Uterus (tissue), 4 donors: ENCODE results near the gene CPNE7. TPM values are rescaled to one million over a fixed set of nuclear protein-coding genes. Genes with fewer than 3 reads are reported as not detected.

Experiments
- DNase-seq, 2 donors: peaks; one replicate each; pipeline ENCODE4 v3.0.0-alpha.2; 2019 to 2020
- H3K27ac ChIP-seq, 2 donors: fragments of 200-600 bp; sonication (generic); 1 replicate in 1 of 2; 2 replicates in 1 of 2; pipeline ENCODE4 v1.5.1; 2016 to 2018
- H3K27me3 ChIP-seq, 2 donors: fragments of 200-600 bp; sonication (generic); one replicate each; pipeline ENCODE4 v1.5.1; 2018 to 2019; ENCODE audit warnings: control low read depth in 1 of 2
- H3K36me3 ChIP-seq, 2 donors: fragments of 200-600 bp; sonication (generic); one replicate each; pipeline ENCODE4 v1.5.1; 2019; ENCODE audit warnings: control low read depth in 1 of 2
- H3K4me1 ChIP-seq, 2 donors: fragments of 200-600 bp; sonication (generic); one replicate each; pipeline ENCODE4 v1.5.1; 2018 to 2019; ENCODE audit warnings: control low read depth in 1 of 2
- H3K4me3 ChIP-seq, 2 donors: fragments of 200-600 bp; sonication (generic); 1 replicate in 1 of 2; 2 replicates in 1 of 2; pipeline ENCODE4 v1.5.1; 2018 to 2019; ENCODE audit warnings: mild to moderate bottlenecking in 1 of 2
- H3K9me3 ChIP-seq, 2 donors: fragments of 200-600 bp; sonication (generic); one replicate each; pipeline ENCODE4 v1.5.1; 2019; ENCODE audit warnings: control low read depth in 1 of 2
- CTCF ChIP-seq, 4 experiments: fragments of 200-600 bp in 2 of 4; fragments of 450-650 bp in 2 of 4; sonication (generic) in 2 of 4; IDR thresholded peaks; one replicate each; pipeline ENCODE4 v1.5.1; 2016 to 2019; ENCODE audit warnings: antibody characterized with exemption in 4 of 4, mild to moderate bottlenecking in 2 of 4, moderate library complexity in 1 of 4
- POLR2A ChIP-seq, 2 donors: fragments of 450-650 bp; IDR thresholded peaks; one replicate each; pipeline ENCODE4 v1.6.1; 2016; ENCODE audit warnings: antibody characterized with exemption in 2 of 2, mild to moderate bottlenecking in 1 of 2, moderate library complexity in 1 of 2
- intact Hi-C: fragments of 100-400 bp; cut with DNase I; formaldehyde crosslinking; loops from one replicate; pipeline ENCODE4 v1.15.1; 2023; ENCODE audit warnings: low total_unique reads
- total RNA-seq, 4 donors: library from RNA; depleted of rRNA in 3 of 4; stranded (reverse); fragments of >200 nt in 3 of 4; gene quantifications; one replicate each; pipeline versions ENCODE4 v1.1.0 to v1.2.4, GENCODE V29; 2014 to 2023
- donor health status: DM: yes; HTN: yes; CAD: no.

Gene CPNE7
- total RNA-seq, 4 donors from 2014 or later, result 0.14 to 0.85 TPM; not detected in 2

- H3K9me3 ChIP-seq, result no peaks in the 10 kb centered on the region
- H3K4me3 ChIP-seq, result no peak overlapping the region
- no peaks in the 10 kb centered on the region for H3K4me1 ChIP-seq
- TF ChIP-seq POLR2A (IDR thresholded peaks at IDR 0.05) (no peak), CTCF (IDR thresholded peaks at IDR 0.05) (no peak)
- H3K27ac ChIP-seq, result no peak overlapping the region
- no peaks in the 10 kb centered on the region for H3K36me3 ChIP-seq
- no peak for DNase-seq
- intact Hi-C loops, result no loop called here
- H3K27me3 ChIP-seq, result no peaks in the 10 kb centered on the region
Observed at GRCh38 chr16:89604764-89605163, 29.2 kb downstream of the CPNE7 start.

DNA sequence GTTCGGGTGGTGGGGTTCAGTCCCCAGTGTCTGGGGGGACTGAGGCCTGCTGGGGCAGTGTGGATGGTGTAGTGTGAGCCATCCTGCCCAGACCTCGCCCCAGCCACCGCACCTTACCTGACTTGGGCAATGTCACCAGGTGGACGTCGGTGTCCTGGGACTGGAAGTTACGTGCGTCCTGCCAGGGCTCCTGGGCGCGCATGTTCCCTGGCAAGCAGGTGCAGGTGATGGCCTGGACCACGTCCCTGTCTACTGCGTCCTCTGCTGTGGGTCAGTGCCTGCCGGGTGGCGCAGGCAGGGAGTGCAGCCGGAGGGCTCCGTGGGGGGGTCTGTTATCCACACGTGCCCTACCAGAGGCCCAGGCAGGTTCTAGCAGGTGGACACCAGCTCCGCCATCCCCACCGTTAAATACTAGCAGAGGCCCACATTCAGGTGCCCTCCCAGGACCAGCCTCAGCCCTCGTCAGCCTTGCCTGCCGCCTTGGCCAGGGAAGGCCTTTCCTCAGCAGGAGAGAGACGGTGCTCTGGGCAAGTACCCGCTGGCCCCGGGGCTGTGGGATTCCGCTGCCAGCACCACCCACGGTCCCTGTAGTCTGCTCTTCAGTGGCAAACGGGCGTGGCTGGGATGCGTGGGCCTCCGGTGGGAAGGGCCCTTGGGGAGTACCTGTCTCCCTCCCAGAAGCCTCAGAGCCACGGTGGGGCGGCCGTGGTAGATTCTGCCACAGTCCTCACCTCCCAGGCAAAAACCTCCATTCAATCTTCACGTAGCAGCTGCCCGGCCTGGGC lies 29.8 kb downstream of the CPNE7 start:
- H3K27me3 ChIP-seq, result no peaks in the 10 kb centered on the region
- intact Hi-C loops, result no loop called here
- TF ChIP-seq CTCF (IDR thresholded peaks at IDR 0.05) (no peak), POLR2A (IDR thresholded peaks at IDR 0.05) (no peak)

GRCh38 chr16:89606006-89606405 lies 30.4 kb downstream of the CPNE7 start:
- Histone ChIP-seq H3K27me3 (no peaks in the 10 kb centered on the region), H3K36me3 (no peaks in the 10 kb centered on the region), H3K4me3 (no peak overlapping the region), H3K4me1 (no peaks in the 10 kb centered on the region), H3K27ac (no peak overlapping the region), H3K9me3 (no peaks in the 10 kb centered on the region)
- TF ChIP-seq POLR2A (IDR thresholded peaks at IDR 0.05) (no peak), CTCF (IDR thresholded peaks at IDR 0.05) (no peak)
- intact Hi-C loops, result no loop called here
- no peak for DNase-seq

More for the DNA sequence above, 29.8 kb downstream of the CPNE7 start:
- no peak for DNase-seq
- Histone ChIP-seq H3K36me3 (no peaks in the 10 kb centered on the region), H3K4me3 (no peak overlapping the region), H3K9me3 (no peaks in the 10 kb centered on the region), H3K4me1 (no peaks in the 10 kb centered on the region), H3K27ac (no peak overlapping the region)

- H3K27ac ChIP-seq, result no peak overlapping the region
- no peaks in the 10 kb centered on the region for H3K36me3 ChIP-seq
- TF ChIP-seq POLR2A (IDR thresholded peaks at IDR 0.05) (no peak), CTCF (IDR thresholded peaks at IDR 0.05) (no peak)
- no peak for DNase-seq
- no peaks in the 10 kb centered on the region for H3K9me3 ChIP-seq
- H3K4me1 ChIP-seq, result no peaks in the 10 kb centered on the region
- H3K27me3 ChIP-seq, result no peaks in the 10 kb centered on the region
- no peak overlapping the region for H3K4me3 ChIP-seq
- intact Hi-C loops, result no loop called here
Observed at GRCh38 chr16:89607453-89607852, 31.9 kb downstream of the CPNE7 start.

DNA sequence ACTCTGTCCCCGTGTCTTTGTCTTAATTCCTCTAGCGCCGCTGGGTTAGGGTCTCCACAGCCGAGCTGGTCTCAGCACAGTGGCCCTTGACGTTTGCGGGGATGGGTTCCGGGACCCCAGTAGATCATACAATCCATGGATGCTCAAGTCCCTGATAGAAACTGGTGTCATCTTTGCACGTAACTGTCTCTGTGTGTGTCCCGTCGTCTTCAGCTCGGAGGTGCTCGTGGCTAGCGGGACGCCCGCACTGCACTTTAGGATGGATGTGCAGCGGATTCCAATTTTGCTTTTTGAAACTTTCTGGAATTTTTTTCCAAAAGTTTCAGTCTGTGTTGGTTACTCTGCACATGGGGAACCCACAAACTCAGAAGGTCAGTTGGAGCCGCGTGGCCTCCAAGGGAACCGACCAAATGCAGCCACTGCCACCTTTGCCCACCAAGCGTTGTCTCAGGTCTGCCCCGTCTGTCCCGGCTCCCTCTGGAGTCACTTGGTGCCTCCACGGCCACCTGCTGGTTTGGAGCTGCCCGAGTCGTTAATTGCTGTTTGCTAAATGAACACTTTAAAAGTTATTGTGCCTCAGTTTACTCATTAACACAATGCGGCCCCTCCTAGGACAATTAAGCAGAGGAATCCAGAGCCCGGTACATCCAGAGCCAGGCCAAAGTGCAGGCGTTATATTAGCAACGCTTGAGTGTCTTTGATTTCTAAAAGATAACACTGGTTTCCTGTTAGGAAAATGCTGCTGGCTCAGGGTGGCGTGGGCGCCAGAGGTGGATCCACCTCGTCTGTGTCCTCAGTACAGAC lies 32.6 kb downstream of the CPNE7 start:
- no peak for DNase-seq
- Histone ChIP-seq H3K36me3 (no peaks in the 10 kb centered on the region), H3K4me1 (no peaks in the 10 kb centered on the region), H3K9me3 (no peaks in the 10 kb centered on the region), H3K27me3 (no peaks in the 10 kb centered on the region), H3K27ac (no peak overlapping the region), H3K4me3 (no peak overlapping the region)
- TF ChIP-seq POLR2A (IDR thresholded peaks at IDR 0.05) (no peak), CTCF (IDR thresholded peaks at IDR 0.05) (no peak)
- intact Hi-C loops, result no loop called here
